ENCODE results near the gene PHOX2A.

- no peak for TF ChIP-seq POLR2A (IDR thresholded peaks at IDR 0.05)
- TF ChIP-seq, protein P1, sequence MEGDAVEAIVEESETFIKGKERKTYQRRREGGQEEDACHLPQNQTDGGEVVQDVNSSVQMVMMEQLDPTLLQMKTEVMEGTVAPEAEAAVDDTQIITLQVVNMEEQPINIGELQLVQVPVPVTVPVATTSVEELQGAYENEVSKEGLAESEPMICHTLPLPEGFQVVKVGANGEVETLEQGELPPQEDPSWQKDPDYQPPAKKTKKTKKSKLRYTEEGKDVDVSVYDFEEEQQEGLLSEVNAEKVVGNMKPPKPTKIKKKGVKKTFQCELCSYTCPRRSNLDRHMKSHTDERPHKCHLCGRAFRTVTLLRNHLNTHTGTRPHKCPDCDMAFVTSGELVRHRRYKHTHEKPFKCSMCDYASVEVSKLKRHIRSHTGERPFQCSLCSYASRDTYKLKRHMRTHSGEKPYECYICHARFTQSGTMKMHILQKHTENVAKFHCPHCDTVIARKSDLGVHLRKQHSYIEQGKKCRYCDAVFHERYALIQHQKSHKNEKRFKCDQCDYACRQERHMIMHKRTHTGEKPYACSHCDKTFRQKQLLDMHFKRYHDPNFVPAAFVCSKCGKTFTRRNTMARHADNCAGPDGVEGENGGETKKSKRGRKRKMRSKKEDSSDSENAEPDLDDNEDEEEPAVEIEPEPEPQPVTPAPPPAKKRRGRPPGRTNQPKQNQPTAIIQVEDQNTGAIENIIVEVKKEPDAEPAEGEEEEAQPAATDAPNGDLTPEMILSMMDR (IDR thresholded peaks at IDR 0.05 in 8 of 11, conservative IDR thresholded peaks at IDR 0.05 in 3 of 11) = no peak
These were observed 48.3 kb upstream of the PHOX2A start for GRCh38 chr11:72292106-72292785.

Measured in spleen (tissue), 7 donors.